Endothelial cell of umbilical vein (primary cell): Measurements from ENCODE around the gene RIC8A. TPM values are rescaled to one million over a fixed set of nuclear protein-coding genes. Genes with fewer than 3 reads are reported as not detected.

Experiments used
- BruUV-seq: library from RNA; stranded (reverse); fragments of 400-500 nt; replicated peaks from 2 replicates; lab custom pipeline; 2021; lab: Mats Ljungman, UMichigan
- CTCF ChIA-PET: fragments of 300-600, 350-600 bp; sonication (Branson Sonifier 250); formaldehyde crosslinking; loops from one replicate; lab custom pipeline; 2021; ENCODE audit warnings: antibody characterized with exemption, inconsistent platforms; lab: Charles Lee
- POLR2A ChIA-PET: fragments of 300-600, 350-600 bp; sonication (Branson Sonifier 250); formaldehyde crosslinking; loops from one replicate; lab custom pipeline; 2021; ENCODE audit warnings: antibody characterized with exemption, inconsistent platforms; lab: Charles Lee
- DNase-seq: peaks from one replicate; pipeline ENCODE4 v3.0.0-alpha.2; 2011; ENCODE audit warnings: low read depth, low spot score
- FAIRE-seq: peaks from 2 replicates; lab custom pipeline; 2011; peaks lifted over from hg19 to GRCh38; lab: Jason Lieb, UNC
- H2AFZ ChIP-seq: 2 replicates; pipeline ENCODE4 v1.6.0; 2012; ENCODE audit warnings: low read depth, low read length, control low read depth, inconsistent platforms
- H3K27ac ChIP-seq: 2 replicates; pipeline ENCODE4 v1.5.1; 2011; ENCODE audit warnings: low read depth, mild to moderate bottlenecking, control low read depth, low read length, moderate library complexity; ENCODE audit not compliant: insufficient read depth
- H3K27me3 ChIP-seq, 2 experiments: 2 replicates each; pipeline versions ENCODE4 v1.6.0 to v1.6.1; 2011; ENCODE audit warnings: low read length in 2 of 2, mixed read lengths in 1 of 2; ENCODE audit not compliant: control insufficient read depth in 2 of 2, insufficient read depth in 2 of 2
- H3K36me3 ChIP-seq, 2 experiments: 2 replicates in 1 of 2; 3 replicates in 1 of 2; pipeline ENCODE4 v1.5.1; 2011; ENCODE audit warnings: low read length in 2 of 2, mild to moderate bottlenecking in 1 of 2, moderate library complexity in 1 of 2; ENCODE audit not compliant: control insufficient read depth in 2 of 2, insufficient read depth in 2 of 2; ENCODE audit errors: extremely low read depth in 1 of 2
- H3K4me1 ChIP-seq: 3 replicates; pipeline ENCODE4 v1.5.1; 2011; ENCODE audit warnings: mild to moderate bottlenecking, low read length; ENCODE audit not compliant: control insufficient read depth, insufficient read depth; ENCODE audit errors: extremely low read depth
- H3K4me2 ChIP-seq: 2 replicates; pipeline ENCODE4 v1.6.1; 2011; ENCODE audit warnings: low read length, control low read depth, mixed read lengths; ENCODE audit not compliant: insufficient read depth
- H3K4me3 ChIP-seq, 3 experiments: fragments of 200-600 bp in 1 of 3; sonication (generic), shearing (Covaris generic) in 1 of 3; replicated peaks in 1 of 3; 2 replicates each; pipeline ENCODE4 v1.5.1; 2011 to 2016; ENCODE audit warnings: control low read depth in 3 of 3, low read length in 3 of 3, mild to moderate bottlenecking in 2 of 3, inconsistent platforms in 1 of 3, low read depth in 1 of 3, moderate library complexity in 1 of 3; ENCODE audit not compliant: insufficient read depth in 1 of 3
- H3K79me2 ChIP-seq: 2 replicates; pipeline ENCODE4 v1.6.0; 2012; ENCODE audit warnings: low read length, inconsistent platforms; ENCODE audit not compliant: control insufficient read depth, insufficient read depth
- H3K9ac ChIP-seq: replicated peaks from 2 replicates; pipeline ENCODE3; 2011; ENCODE audit warnings: low read length, control low read depth; ENCODE audit not compliant: insufficient read depth; ENCODE audit errors: extremely low read depth
- H3K9me1 ChIP-seq: replicated peaks from 3 replicates; pipeline ENCODE4 v1.6.0; 2011; ENCODE audit warnings: mild to moderate bottlenecking, low read length; ENCODE audit not compliant: control insufficient read depth, insufficient read depth; ENCODE audit errors: extremely low read depth
- H3K9me3 ChIP-seq: replicated peaks from 2 replicates; pipeline ENCODE4 v1.5.1; 2012; ENCODE audit warnings: low read length, inconsistent platforms; ENCODE audit not compliant: control insufficient read depth, insufficient read depth
- H4K20me1 ChIP-seq: replicated peaks from 2 replicates; pipeline ENCODE3; 2011; ENCODE audit warnings: mild to moderate bottlenecking, low read length; ENCODE audit not compliant: control insufficient read depth, insufficient read depth; ENCODE audit errors: extremely low read depth
- EZH2 ChIP-seq: IDR thresholded peaks from 2 replicates; pipeline ENCODE4 v1.6.1; 2012; ENCODE audit warnings: borderline replicate concordance, low read depth, mild to moderate bottlenecking, moderate library complexity, low read length, inconsistent platforms; ENCODE audit not compliant: severe bottlenecking
- FOS ChIP-seq: IDR thresholded peaks from 2 replicates; pipeline ENCODE4 v1.6.1; 2011; ENCODE audit warnings: mild to moderate bottlenecking, low read length, moderate library complexity, borderline replicate concordance; ENCODE audit not compliant: insufficient read depth
- GATA2 ChIP-seq: IDR thresholded peaks from 2 replicates; pipeline ENCODE4 v1.7.0; 2011; ENCODE audit warnings: low read depth, mild to moderate bottlenecking, moderate library complexity, mixed read lengths, low read length; ENCODE audit not compliant: insufficient read length, insufficient read depth
- JUN ChIP-seq: IDR thresholded peaks from 2 replicates; pipeline ENCODE4 v1.6.1; 2011; ENCODE audit warnings: borderline replicate concordance, low read depth; ENCODE audit not compliant: insufficient read length, insufficient read depth
- MYC ChIP-seq: IDR thresholded peaks from one replicate; pipeline ENCODE4 v1.6.1; 2011; ENCODE audit warnings: mild to moderate bottlenecking, low read depth, low read length
- POLR2A ChIP-seq: IDR thresholded peaks from 2 replicates; pipeline ENCODE4 v1.6.1; 2012; ENCODE audit warnings: low read depth, mild to moderate bottlenecking, control low read depth, low read length
- POLR2AphosphoS5 ChIP-seq: IDR thresholded peaks from 2 replicates; pipeline ENCODE4 v1.6.1; 2012; ENCODE audit warnings: low read depth, mild to moderate bottlenecking, control low read depth, low read length, moderate library complexity; ENCODE audit not compliant: insufficient read depth
- dilution Hi-C: fragments of 300-500 bp; cut with MboI; formaldehyde crosslinking; loops from one replicate; pipeline ENCODE4 v1.15.0; 2019; ENCODE audit warnings: low sequenced_read_pairs; ENCODE audit not compliant: extremely low pct_ligation_motif_present
- intact Hi-C: fragments of 100-400 bp; cut with micrococcal nuclease; formaldehyde crosslinking; loops from one replicate; pipeline ENCODE4 v1.10.0; 2022
- polyA plus RNA-seq, 4 experiments: library from polyadenylated mRNA; depleted of rRNA in 3 of 4; stranded (reverse) in 3 of 4; unstranded in 1 of 4; fragments of >200 nt; gene quantifications; 2 replicates each; pipeline versions ENCODE4 v1.2.1 to v1.2.3, GENCODE V29; 2011 to 2012; ENCODE audit warnings: missing spikeins in 1 of 4
- total RNA-seq: library from RNA; stranded (reverse); gene quantifications from 2 replicates; pipeline ENCODE4 v1.2.3, GENCODE V29; 2021
- TF ChIP-seq, protein P1 (sequence below): IDR thresholded peaks from 2 replicates; pipeline ENCODE4 v1.6.1; 2011; ENCODE audit not compliant: insufficient read depth, insufficient read length
- TF ChIP-seq, protein P2 (sequence below), 2 donors: IDR thresholded peaks; 1 replicate in 1 of 2; 2 replicates in 1 of 2; pipeline ENCODE4 v1.5.1; 2011; ENCODE audit warnings: low read length in 2 of 2, mild to moderate bottlenecking in 2 of 2, moderate library complexity in 2 of 2, control low read depth in 1 of 2, inconsistent platforms in 1 of 2, low read depth in 1 of 2; ENCODE audit not compliant: insufficient read depth in 1 of 2; ENCODE audit errors: extremely low read depth in 1 of 2

Gene RIC8A
- total and polyA plus RNA-seq, 2 donors (not counting 3 experiments of a cell fraction or from before 2014, with no cell fraction given) = 112 to 143 TPM

DNA sequence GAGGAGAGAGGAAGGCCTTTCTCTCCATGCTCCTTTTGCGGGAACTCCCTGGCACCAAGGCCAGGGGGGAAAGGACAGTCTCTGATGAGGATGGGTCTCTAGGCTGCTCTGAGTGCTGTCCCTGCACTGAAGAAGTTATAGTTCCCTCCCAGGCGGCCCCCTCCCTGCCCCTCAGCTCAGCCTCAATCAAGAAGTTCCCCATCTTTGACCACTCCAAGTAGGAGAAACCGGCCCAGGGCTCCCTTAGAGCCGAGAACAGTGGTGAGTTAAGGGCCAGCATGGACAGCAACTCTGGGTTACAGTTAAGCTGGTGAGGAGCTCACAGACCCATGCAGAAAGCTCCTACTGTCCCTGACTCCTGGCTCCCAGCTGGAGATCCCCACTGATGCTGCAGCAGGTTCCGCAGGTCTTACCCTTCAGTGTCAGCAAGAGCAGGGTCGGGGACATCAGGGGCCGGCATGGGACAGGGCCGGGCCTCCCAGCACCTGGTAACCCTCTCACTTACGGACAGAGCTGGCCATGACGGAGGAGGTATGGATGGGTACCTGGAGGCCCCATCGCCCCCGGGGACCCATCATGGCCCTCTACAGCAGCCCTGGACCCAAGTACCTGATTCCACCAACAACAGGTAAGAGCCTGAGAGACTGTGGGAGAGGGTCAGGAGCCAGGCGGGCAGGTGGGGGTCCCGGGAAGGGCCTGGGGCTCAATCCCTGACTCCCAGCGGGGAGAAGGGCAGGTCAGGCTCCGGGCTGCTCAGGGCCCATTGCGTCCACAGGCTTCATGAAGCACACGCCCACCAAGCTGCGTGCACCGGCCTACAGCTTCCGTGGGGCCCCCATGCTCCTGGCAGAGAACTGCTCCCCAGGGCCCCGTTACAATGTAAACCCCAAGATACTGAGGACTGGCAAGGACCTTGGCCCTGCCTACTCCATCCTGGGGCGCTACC is 10.4 kb upstream of the RIC8A start:
- CTCF ChIA-PET = interaction anchor here (0.8 kb wide), 2 partner anchors 10 to 53 kb away, joined by 3 to 4 read pairs; partner anchors contain the start of genes BET1L and RIC8A
- dilution Hi-C loops = no loop called here
- H3K4me2 ChIP-seq = no peak overlapping the region
- intact Hi-C loops = no loop called here
- no peak for TF ChIP-seq POLR2AphosphoS5
- TF ChIP-seq, protein P1, sequence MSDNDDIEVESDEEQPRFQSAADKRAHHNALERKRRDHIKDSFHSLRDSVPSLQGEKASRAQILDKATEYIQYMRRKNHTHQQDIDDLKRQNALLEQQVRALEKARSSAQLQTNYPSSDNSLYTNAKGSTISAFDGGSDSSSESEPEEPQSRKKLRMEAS = no peak
- TF ChIP-seq JUN = no peak
- no peaks in the 10 kb centered on the region for H3K9me3 ChIP-seq
- POLR2A ChIA-PET = no interaction called here
- H3K36me3 ChIP-seq = no peaks in the 10 kb centered on the region
- BruUV-seq = no TSS peak
- no peaks in the 10 kb centered on the region for H3K79me2 ChIP-seq
- no peak overlapping the region for H3K4me3 ChIP-seq
- no peak overlapping the region for H2AFZ ChIP-seq
- no peaks in the 10 kb centered on the region for H3K27me3 ChIP-seq
- H3K9ac ChIP-seq = no peak overlapping the region
- no peak overlapping the region for H3K27ac ChIP-seq
- no peak for DNase-seq
- no peaks in the 10 kb centered on the region for H3K4me1 ChIP-seq
- H4K20me1 ChIP-seq = no peaks in the 10 kb centered on the region
- no peak for FAIRE-seq
- no peaks in the 10 kb centered on the region for H3K9me1 ChIP-seq

DNA sequence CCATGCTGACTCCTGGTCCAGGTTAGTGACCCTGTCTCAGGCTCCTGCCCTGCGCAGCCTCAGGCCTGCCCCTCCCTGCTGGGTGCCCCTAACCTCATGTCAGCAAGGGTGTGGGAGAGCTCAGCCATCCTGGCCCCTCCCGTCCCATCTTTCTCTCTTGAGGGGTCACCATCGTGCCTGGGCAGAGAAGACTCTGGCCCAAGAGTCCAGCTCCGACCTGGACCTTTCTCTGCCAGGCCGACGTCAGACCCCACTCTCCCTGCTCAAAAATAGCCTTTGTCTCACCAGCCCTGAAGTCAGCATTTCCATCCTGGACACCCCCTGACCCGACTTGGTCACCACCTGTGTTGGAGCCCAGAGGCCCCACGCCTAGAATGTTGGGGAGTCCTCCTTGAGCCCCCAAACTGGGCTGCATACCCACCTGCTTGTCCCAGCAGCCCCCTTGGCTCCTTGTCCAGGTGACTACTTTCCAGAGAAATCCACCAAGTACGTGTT is 9.7 kb upstream of the RIC8A start:
- intact Hi-C loops = no loop called here

More for the DNA sequence above, 9.7 kb upstream of the RIC8A start:
- H4K20me1 ChIP-seq = no peaks in the 10 kb centered on the region
- no peaks in the 10 kb centered on the region for H3K79me2 ChIP-seq
- H2AFZ ChIP-seq = no peak overlapping the region
- CTCF ChIA-PET = interaction anchor here (0.8 kb wide), 1 partner anchor 10 kb away, joined by 3 read pairs; the partner anchor contains the start of genes BET1L and RIC8A
- no peak for TF ChIP-seq FOS
- TF ChIP-seq POLR2AphosphoS5 = no peak
- no peak for TF ChIP-seq EZH2
- no peak for TF ChIP-seq JUN
- TF ChIP-seq, protein P2, sequence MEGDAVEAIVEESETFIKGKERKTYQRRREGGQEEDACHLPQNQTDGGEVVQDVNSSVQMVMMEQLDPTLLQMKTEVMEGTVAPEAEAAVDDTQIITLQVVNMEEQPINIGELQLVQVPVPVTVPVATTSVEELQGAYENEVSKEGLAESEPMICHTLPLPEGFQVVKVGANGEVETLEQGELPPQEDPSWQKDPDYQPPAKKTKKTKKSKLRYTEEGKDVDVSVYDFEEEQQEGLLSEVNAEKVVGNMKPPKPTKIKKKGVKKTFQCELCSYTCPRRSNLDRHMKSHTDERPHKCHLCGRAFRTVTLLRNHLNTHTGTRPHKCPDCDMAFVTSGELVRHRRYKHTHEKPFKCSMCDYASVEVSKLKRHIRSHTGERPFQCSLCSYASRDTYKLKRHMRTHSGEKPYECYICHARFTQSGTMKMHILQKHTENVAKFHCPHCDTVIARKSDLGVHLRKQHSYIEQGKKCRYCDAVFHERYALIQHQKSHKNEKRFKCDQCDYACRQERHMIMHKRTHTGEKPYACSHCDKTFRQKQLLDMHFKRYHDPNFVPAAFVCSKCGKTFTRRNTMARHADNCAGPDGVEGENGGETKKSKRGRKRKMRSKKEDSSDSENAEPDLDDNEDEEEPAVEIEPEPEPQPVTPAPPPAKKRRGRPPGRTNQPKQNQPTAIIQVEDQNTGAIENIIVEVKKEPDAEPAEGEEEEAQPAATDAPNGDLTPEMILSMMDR (IDR thresholded peaks at IDR 0.05; ENCODE audit: extremely low read depth in 1 of 2, insufficient read depth in 1 of 2, low read depth in 1 of 2, low read length in 2 of 2) = no peak
- TF ChIP-seq, protein P1 = no peak
- no peak for TF ChIP-seq GATA2
- TF ChIP-seq POLR2A = no peak
- TF ChIP-seq MYC = no peak
- no peak overlapping the region for H3K4me2 ChIP-seq
- POLR2A ChIA-PET = no interaction called here
- no peaks in the 10 kb centered on the region for H3K9me1 ChIP-seq
- BruUV-seq = no TSS peak
- H3K27ac ChIP-seq = no peak overlapping the region
- no peak for DNase-seq
- FAIRE-seq = no peak
- no peak overlapping the region for H3K4me3 ChIP-seq
- dilution Hi-C loops = no loop called here
- no peaks in the 10 kb centered on the region for H3K27me3 ChIP-seq
- H3K9me3 ChIP-seq = no peaks in the 10 kb centered on the region
- no peak overlapping the region for H3K9ac ChIP-seq
- H3K4me1 ChIP-seq = no peaks in the 10 kb centered on the region
- no peaks in the 10 kb centered on the region for H3K36me3 ChIP-seq
